Panc1 (cell line): ENCODE results near the gene SLC9A5. TPM values are rescaled to one million over a fixed set of nuclear protein-coding genes. Genes with fewer than 3 reads are reported as not detected.

Experiments used
- ATAC-seq: fragments of 200-7000 bp; cut with Tn5 transposase; 2 replicates; pipeline ENCODE4 v1.9.1; 2020; ENCODE audit warnings: mild to moderate bottlenecking, moderate library complexity
- BruUV-seq: library from RNA; stranded (reverse); fragments of 400-500 nt; replicated peaks from 2 replicates; lab custom pipeline; 2021; lab: Mats Ljungman, UMichigan
- CTCF ChIA-PET: fragments of 300-600 bp; sonication (Branson Sonifier 250); formaldehyde crosslinking; loops from one replicate; lab custom pipeline; 2022; ENCODE audit warnings: antibody characterized with exemption; lab: Charles Lee
- POLR2A ChIA-PET: fragments of 300-600 bp; sonication (Branson Sonifier 250); formaldehyde crosslinking; loops from one replicate; lab custom pipeline; 2022; ENCODE audit warnings: antibody characterized with exemption; lab: Charles Lee
- DNase-seq: peaks from one replicate; pipeline ENCODE4 v3.0.0-alpha.2; 2010; ENCODE audit warnings: low read depth, low spot score
- H3K27ac ChIP-seq: 2 replicates; pipeline ENCODE4 v1.5.1; 2011; ENCODE audit warnings: mild to moderate bottlenecking, low read length, inconsistent platforms
- H3K27me3 ChIP-seq: fragments of 200-500 bp; sonication (Bioruptor generic); 2 replicates; pipeline ENCODE4 v1.6.0; 2014; ENCODE audit warnings: low read length, inconsistent platforms; ENCODE audit not compliant: control insufficient read depth, insufficient read depth
- H3K36me3 ChIP-seq: fragments of 200-500 bp; sonication (Bioruptor generic); 2 replicates; pipeline ENCODE4 v1.5.1; 2014; ENCODE audit warnings: inconsistent platforms, mild to moderate bottlenecking, low read length, moderate library complexity; ENCODE audit not compliant: control insufficient read depth, insufficient read depth
- H3K4me1 ChIP-seq: 2 replicates; pipeline ENCODE4 v1.5.1; 2011; ENCODE audit warnings: inconsistent platforms, mild to moderate bottlenecking, low read length, moderate library complexity; ENCODE audit not compliant: control insufficient read depth, insufficient read depth
- H3K4me3 ChIP-seq, 2 experiments: 2 replicates each; pipeline ENCODE4 v1.5.1; 2011 to 2012; ENCODE audit warnings: low read depth in 2 of 2, low read length in 2 of 2, mild to moderate bottlenecking in 2 of 2, inconsistent platforms in 1 of 2, moderate library complexity in 1 of 2
- H3K9me3 ChIP-seq: fragments of 200-500 bp; sonication (Bioruptor generic); 2 replicates; pipeline ENCODE4 v1.5.1; 2014; ENCODE audit warnings: low read depth, mild to moderate bottlenecking, inconsistent platforms, low read length, moderate library complexity; ENCODE audit not compliant: control insufficient read depth, insufficient read depth
- CTCF ChIP-seq: fragments of 450-650 bp; IDR thresholded peaks from 2 replicates; pipeline ENCODE4 v1.5.1; 2017; ENCODE audit warnings: mild to moderate bottlenecking
- POLR2AphosphoS5 ChIP-seq: IDR thresholded peaks from 2 replicates; pipeline ENCODE4 v1.6.1; 2012; ENCODE audit warnings: mild to moderate bottlenecking, low read depth, low read length, moderate library complexity
- REST ChIP-seq, 2 experiments: IDR thresholded peaks; 2 replicates each; pipeline ENCODE4 v1.6.1; 2011 to 2012; ENCODE audit warnings: low read depth in 2 of 2, control low read depth in 1 of 2, low read length in 1 of 2, mild to moderate bottlenecking in 1 of 2, moderate library complexity in 1 of 2; ENCODE audit not compliant: insufficient read depth in 1 of 2
- SIN3A ChIP-seq: IDR thresholded peaks from 2 replicates; pipeline ENCODE4 v1.6.1; 2012; ENCODE audit warnings: low read depth, mild to moderate bottlenecking, low read length, moderate library complexity, borderline replicate concordance; ENCODE audit not compliant: insufficient read depth
- TCF7L2 ChIP-seq: IDR thresholded peaks from 2 replicates; pipeline ENCODE4 v1.6.1; 2011; ENCODE audit warnings: mild to moderate bottlenecking, low read depth, low read length, inconsistent platforms
- in situ Hi-C: cut with HindIII; loops from 2 replicates; pipeline ENCODE4 v1.10.0; 2016; ENCODE audit warnings: low sequenced_read_pairs, low pct_unique_long_range_greater_than_20kb
- intact Hi-C: fragments of 100-400 bp; cut with micrococcal nuclease; formaldehyde crosslinking; loops from one replicate; pipeline ENCODE4 v1.10.0; 2022; ENCODE audit not compliant: unreplicated experiment
- total RNA-seq: library from RNA; stranded (reverse); gene quantifications from one replicate; pipeline ENCODE4 v1.2.1, GENCODE V29; 2021; ENCODE audit not compliant: unreplicated experiment

The SLC9A5 gene
- total RNA-seq, 1 experiment from 2014 or later = 1.7 TPM

GRCh38 chr16:67294938-67295361 is 46.2 kb downstream of the SLC9A5 start:
- intact Hi-C loops (no loop called here), in situ Hi-C loops (no loop called here)
- no peaks in the 10 kb centered on the region for H3K4me1 ChIP-seq
- no peak for DNase-seq
- H3K27ac ChIP-seq = no peak overlapping the region
- TF ChIP-seq CTCF = no peak
- TF ChIP-seq POLR2AphosphoS5 = no peak
- TF ChIP-seq TCF7L2 = no peak
- no peak for TF ChIP-seq REST (IDR thresholded peaks at IDR 0.05; ENCODE audit: insufficient read depth in 1 of 2, low read depth in 2 of 2, low read length in 1 of 2)
- no peak for TF ChIP-seq SIN3A
- H3K27me3 ChIP-seq = no peaks in the 10 kb centered on the region
- H3K36me3 ChIP-seq = no peaks in the 10 kb centered on the region
- ATAC-seq = no peak
- ChIA-PET CTCF (no interaction called here), POLR2A (no interaction called here)
- H3K9me3 ChIP-seq = no peaks in the 10 kb centered on the region
- no peak overlapping the region for H3K4me3 ChIP-seq
- no TSS peak for BruUV-seq

GRCh38 chr16:67296420-67296819 is 47.6 kb downstream of the SLC9A5 start:
- POLR2A ChIA-PET = no interaction called here
- no peak for ATAC-seq
- no peak overlapping the region for H3K4me3 ChIP-seq
- in situ Hi-C loops (no loop called here), intact Hi-C loops (no loop called here)
- no peaks in the 10 kb centered on the region for H3K4me1 ChIP-seq
- H3K9me3 ChIP-seq = no peaks in the 10 kb centered on the region
- no peak for DNase-seq
- no TSS peak for BruUV-seq
- H3K27ac ChIP-seq = no peak overlapping the region
- no peaks in the 10 kb centered on the region for H3K36me3 ChIP-seq
- CTCF ChIA-PET = interaction anchor here (0.6 kb wide), 1 partner anchor 77 kb away, joined by 7 read pairs; no protein-coding TSS in a partner anchor
- no peaks in the 10 kb centered on the region for H3K27me3 ChIP-seq
- TF ChIP-seq POLR2AphosphoS5 (no peak), SIN3A (no peak), TCF7L2 (no peak), REST (IDR thresholded peaks at IDR 0.05; ENCODE audit: insufficient read depth in 1 of 2, low read depth in 2 of 2, low read length in 1 of 2) (no peak), CTCF (no peak)
